Type B pancreatic cell (in vitro differentiated cells): Measurements from ENCODE around the gene OSBPL2. TPM values are rescaled to one million over a fixed set of nuclear protein-coding genes. Genes with fewer than 3 reads are reported as not detected.

ENCODE experiments used
- DNase-seq: peaks from one replicate; pipeline ENCODE4 v3.0.0; 2021; ENCODE audit warnings: mixed read lengths; ENCODE audit not compliant: unreplicated experiment; ENCODE audit errors: extremely low spot score
- H3K27ac Mint-ChIP-seq: 2 replicates; pipeline ENCODE4 v1.8.0; 2021; ENCODE audit warnings: mild to moderate bottlenecking, mixed read lengths
- H3K27me3 Mint-ChIP-seq: 2 replicates; pipeline ENCODE4 v1.8.0; 2021; ENCODE audit warnings: mixed read lengths
- H3K36me3 Mint-ChIP-seq: 2 replicates; pipeline ENCODE4 v1.8.0; 2021; ENCODE audit warnings: mixed read lengths
- H3K4me1 Mint-ChIP-seq: one replicate; pipeline ENCODE4 v1.8.0; 2021; ENCODE audit warnings: mixed read lengths; ENCODE audit not compliant: unreplicated experiment
- H3K4me3 Mint-ChIP-seq: 2 replicates; pipeline ENCODE4 v1.8.0; 2021; ENCODE audit warnings: mild to moderate bottlenecking, mixed read lengths
- H3K9me3 Mint-ChIP-seq: 2 replicates; pipeline ENCODE4 v1.8.0; 2021; ENCODE audit warnings: mixed read lengths
- total RNA-seq: library from RNA; stranded (reverse); gene quantifications from 2 replicates; pipeline ENCODE4 v1.2.1, GENCODE V29; 2021; ENCODE audit warnings: low replicate concordance
- TF ChIP-seq, protein P1 (sequence below): fragments of 200-600 bp; sonication (generic); conservative IDR thresholded peaks from 2 replicates; pipeline ENCODE4 v1.5.0; 2021; ENCODE audit warnings: antibody characterized with exemption, mild to moderate bottlenecking

OSBPL2 gene
- total RNA-seq, 1 donor from 2014 or later = 43.7 TPM

DNA sequence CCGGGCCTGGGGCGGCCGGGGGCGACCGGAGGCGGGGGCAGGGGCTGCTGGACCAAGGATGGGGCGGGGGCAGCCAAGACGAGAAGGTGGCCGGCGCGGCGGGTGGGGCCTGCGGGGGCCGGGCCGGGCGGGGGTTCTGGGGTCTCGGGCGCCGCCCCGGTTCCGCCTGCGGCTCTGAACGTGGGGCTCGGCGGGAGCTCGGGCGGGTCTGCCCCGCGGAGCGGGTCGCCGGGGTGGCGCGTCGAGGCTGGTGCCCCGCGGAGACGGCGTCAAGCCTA is 64.7 kb downstream of the OSBPL2 start:
- Mint-ChIP-seq H3K4me3 (peak overlapping the region; percentile 96), H3K36me3 (peaks cover 3% of the 10 kb centered on the region), H3K4me1 (no peaks in the 10 kb centered on the region), H3K27ac (peak overlapping the region; percentile 99), H3K27me3 (no peaks in the 10 kb centered on the region), H3K9me3 (no peaks in the 10 kb centered on the region)
- TF ChIP-seq, protein P1, sequence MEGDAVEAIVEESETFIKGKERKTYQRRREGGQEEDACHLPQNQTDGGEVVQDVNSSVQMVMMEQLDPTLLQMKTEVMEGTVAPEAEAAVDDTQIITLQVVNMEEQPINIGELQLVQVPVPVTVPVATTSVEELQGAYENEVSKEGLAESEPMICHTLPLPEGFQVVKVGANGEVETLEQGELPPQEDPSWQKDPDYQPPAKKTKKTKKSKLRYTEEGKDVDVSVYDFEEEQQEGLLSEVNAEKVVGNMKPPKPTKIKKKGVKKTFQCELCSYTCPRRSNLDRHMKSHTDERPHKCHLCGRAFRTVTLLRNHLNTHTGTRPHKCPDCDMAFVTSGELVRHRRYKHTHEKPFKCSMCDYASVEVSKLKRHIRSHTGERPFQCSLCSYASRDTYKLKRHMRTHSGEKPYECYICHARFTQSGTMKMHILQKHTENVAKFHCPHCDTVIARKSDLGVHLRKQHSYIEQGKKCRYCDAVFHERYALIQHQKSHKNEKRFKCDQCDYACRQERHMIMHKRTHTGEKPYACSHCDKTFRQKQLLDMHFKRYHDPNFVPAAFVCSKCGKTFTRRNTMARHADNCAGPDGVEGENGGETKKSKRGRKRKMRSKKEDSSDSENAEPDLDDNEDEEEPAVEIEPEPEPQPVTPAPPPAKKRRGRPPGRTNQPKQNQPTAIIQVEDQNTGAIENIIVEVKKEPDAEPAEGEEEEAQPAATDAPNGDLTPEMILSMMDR = no peak
- DNase-seq = no peak

DNA sequence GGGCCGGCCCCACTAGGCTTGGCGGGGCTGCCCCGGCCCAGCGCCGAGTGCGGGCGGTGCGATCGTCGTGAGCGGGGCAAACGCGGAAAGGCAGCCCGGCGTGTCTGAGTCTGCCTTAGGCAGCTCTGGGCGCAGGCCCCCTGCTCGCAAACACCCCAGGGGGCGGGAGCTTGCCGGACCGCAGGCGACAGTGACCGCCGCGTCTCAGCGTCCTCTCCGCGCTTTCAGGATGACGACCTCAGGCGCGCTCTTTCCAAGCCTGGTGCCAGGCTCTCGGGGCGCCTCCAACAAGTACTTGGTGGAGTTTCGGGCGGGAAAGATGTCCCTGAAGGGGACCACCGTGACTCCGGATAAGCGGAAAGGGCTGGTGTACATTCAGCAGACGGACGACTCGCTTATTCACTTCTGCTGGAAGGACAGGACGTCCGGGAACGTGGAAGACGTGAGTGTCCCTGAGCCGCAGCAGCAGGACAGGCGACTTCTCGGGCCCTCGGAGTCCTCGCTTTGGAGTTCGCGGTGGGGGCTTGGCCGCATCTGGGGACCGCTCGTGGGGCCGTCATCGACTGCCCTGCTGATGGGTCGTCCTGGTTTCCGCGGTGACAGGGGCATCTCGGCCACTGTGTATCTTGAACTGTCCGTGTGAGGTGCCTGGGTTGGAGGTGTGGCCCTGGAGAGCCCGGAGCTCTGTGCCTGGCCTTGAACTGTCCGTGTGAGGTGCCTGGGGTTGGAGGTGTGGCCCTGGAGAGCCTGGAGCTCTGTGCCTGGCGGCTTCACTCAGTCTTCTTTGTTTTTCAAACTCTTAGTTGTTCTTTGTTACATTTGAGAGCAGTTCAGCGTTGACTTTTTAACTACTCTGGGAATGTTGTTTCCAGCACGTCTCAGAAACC is 65.3 kb downstream of the OSBPL2 start:
- Mint-ChIP-seq H3K4me1 (no peaks in the 10 kb centered on the region), H3K4me3 (peak overlapping the region; percentile 96), H3K36me3 (peaks cover 3% of the 10 kb centered on the region), H3K27me3 (no peaks in the 10 kb centered on the region), H3K9me3 (no peaks in the 10 kb centered on the region), H3K27ac (peak overlapping the region; percentile 98)
- no peak for DNase-seq
- TF ChIP-seq, protein P1 = no peak

DNA sequence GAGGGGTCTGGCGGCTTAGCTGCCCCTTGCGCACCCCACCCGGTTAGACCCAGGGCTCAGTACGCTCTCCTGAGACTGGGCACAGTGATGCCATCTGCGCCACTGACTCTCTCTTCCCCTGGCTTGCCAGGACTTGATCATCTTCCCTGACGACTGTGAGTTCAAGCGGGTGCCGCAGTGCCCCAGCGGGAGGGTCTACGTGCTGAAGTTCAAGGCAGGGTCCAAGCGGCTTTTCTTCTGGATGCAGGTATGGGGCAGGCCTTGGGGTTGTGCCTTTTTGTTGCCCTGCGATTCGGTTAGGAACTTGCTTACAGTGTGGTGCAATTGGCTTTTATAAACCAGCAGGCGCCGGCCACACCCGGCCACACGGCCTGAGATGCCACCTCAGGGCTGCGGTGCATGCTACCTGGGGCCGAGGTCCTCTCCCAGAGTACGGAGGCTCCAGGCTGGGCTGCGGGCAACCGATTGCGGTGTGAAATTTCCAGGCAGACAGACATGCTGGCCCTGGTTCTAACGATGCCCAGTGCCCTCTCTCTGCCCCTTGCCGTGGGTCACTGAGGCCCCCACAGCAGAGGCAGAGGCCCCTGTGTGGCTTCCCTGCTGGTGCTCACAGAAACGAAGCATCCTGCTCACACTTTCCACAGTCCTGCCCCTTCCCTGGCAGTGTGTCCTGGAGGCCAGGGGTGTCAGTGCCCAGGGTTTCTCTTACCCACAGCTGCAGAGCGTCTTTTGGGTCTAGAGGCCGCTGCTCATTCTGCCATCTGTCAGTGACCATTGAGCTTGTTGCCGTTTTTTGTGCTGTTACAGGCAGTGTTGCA is 66.2 kb downstream of the OSBPL2 start:
- H3K4me3 Mint-ChIP-seq = peak overlapping the region; percentile 96
- TF ChIP-seq, protein P1 = no peak
- no peaks in the 10 kb centered on the region for H3K9me3 Mint-ChIP-seq
- peak overlapping the region; percentile 98 for H3K27ac Mint-ChIP-seq
- H3K4me1 Mint-ChIP-seq = no peaks in the 10 kb centered on the region
- H3K27me3 Mint-ChIP-seq = no peaks in the 10 kb centered on the region
- DNase-seq = no peak
- peaks cover 3% of the 10 kb centered on the region for H3K36me3 Mint-ChIP-seq

DNA sequence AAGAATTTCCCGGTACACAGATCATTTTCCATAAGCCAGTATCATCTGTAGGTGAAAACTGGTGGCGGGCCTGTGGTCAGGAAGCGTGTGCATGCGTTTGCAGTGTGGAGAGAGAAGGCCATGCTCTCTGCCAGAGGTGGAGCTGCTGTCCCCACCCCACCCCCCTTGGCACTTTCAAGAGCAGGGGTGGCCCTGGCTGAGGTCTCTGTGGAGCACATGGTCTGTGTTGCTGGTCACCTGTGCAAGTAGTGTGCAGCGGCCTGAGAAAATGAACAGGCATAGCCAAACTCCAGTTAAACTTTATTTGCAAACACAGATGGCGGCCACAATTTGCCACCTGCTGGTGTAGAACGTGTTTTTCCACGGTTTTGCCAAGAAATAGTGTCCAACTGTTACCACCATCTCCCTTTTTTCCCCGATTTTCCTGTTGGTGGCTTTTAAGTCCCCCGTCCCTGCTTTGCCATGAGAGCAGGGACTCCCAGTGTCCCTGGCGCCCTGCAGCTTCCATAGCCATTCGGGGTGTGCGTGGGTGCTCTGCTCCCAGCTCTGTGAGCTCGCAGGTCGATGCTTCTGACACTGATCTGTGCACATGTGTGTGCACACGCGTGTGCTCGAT is 66.9 kb downstream of the OSBPL2 start:
- peak overlapping the region; percentile 78 for H3K4me3 Mint-ChIP-seq
- TF ChIP-seq, protein P1 = no peak
- DNase-seq = no peak
- no peaks in the 10 kb centered on the region for H3K9me3 Mint-ChIP-seq
- H3K27me3 Mint-ChIP-seq = no peaks in the 10 kb centered on the region
- no peaks in the 10 kb centered on the region for H3K4me1 Mint-ChIP-seq
- H3K36me3 Mint-ChIP-seq = peaks cover 3% of the 10 kb centered on the region
- peak overlapping the region; percentile 98 for H3K27ac Mint-ChIP-seq

DNA sequence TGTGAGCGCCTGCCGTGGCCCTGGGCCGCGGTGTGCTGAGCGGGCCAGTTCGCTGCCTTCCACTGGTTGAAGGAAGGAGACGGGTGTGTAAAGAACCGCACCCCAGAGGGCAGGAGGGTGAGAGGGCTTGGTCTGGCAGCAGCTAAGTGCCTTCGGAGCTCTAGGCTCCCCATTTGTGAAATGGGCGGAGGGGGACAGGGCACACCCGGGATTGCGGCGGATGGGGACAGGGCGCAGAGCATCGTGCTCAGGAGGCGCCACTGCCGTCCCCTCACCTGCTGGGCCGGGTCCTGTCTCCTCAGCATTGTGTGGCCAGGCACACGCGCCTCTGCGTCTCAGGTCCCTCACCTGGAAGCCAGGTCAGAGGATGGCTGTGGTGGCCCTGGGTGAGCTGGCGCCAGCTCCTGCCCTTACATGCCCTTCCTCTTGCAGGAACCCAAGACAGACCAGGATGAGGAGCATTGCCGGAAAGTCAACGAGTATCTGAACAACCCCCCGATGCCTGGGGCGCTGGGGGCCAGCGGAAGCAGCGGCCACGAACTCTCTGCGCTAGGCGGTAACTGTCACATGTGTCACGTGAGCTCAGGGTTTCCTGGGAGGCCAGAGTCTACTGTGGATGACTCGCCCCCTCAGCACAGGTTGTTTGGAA is 67.6 kb downstream of the OSBPL2 start:
- Mint-ChIP-seq H3K4me3 (peak overlapping the region; percentile 78), H3K27ac (peak overlapping the region; percentile 82)

More for the DNA sequence above, 67.6 kb downstream of the OSBPL2 start:
- DNase-seq = no peak
- H3K4me1 Mint-ChIP-seq = no peaks in the 10 kb centered on the region
- H3K36me3 Mint-ChIP-seq = peaks cover 3% of the 10 kb centered on the region
- H3K9me3 Mint-ChIP-seq = no peaks in the 10 kb centered on the region
- TF ChIP-seq, protein P1 = no peak
- no peaks in the 10 kb centered on the region for H3K27me3 Mint-ChIP-seq
